Measurements from ENCODE around the gene ARSG. TPM values are rescaled to one million over a fixed set of nuclear protein-coding genes. Genes with fewer than 3 reads are reported as not detected.
A peak's percentile ranks its signal among the peaks of the same experiment; 100 is the strongest.

Gene ARSG
- total and polyA plus RNA-seq, 10 of the 15 experiments (the other 5 are each of a cell fraction or from before 2014, with no cell fraction given), result 2.9 to 13.5 (median 7.6) TPM

GRCh38 chr17:68457539-68458259 is 166.4 kb downstream of the ARSG start (continued):
- TF ChIP-seq POLR2AphosphoS2 (IDR thresholded peaks at IDR 0.05; ENCODE audit: low read depth, low read length), result peak; percentile 88
- peak; percentile 84; the same call in 1 of the 2 replicates for TF ChIP-seq MXI1 (IDR thresholded peaks at IDR 0.05; ENCODE audit: low read depth, low read length)
- no peak for TF ChIP-seq STAT1 (conservative IDR thresholded peaks at IDR 0.05)
- TF ChIP-seq SMAD5 (IDR thresholded peaks at IDR 0.05; ENCODE audit: low read depth), result no peak
- peak; percentile 19; the same call in 1 of the 2 replicates for TF ChIP-seq ZNF384 (IDR thresholded peaks at IDR 0.05; ENCODE audit: borderline replicate concordance, low read depth, low read length)
- no peak for TF ChIP-seq TCF7 (IDR thresholded peaks at IDR 0.05; ENCODE audit: borderline replicate concordance)
- TF ChIP-seq, protein P1, sequence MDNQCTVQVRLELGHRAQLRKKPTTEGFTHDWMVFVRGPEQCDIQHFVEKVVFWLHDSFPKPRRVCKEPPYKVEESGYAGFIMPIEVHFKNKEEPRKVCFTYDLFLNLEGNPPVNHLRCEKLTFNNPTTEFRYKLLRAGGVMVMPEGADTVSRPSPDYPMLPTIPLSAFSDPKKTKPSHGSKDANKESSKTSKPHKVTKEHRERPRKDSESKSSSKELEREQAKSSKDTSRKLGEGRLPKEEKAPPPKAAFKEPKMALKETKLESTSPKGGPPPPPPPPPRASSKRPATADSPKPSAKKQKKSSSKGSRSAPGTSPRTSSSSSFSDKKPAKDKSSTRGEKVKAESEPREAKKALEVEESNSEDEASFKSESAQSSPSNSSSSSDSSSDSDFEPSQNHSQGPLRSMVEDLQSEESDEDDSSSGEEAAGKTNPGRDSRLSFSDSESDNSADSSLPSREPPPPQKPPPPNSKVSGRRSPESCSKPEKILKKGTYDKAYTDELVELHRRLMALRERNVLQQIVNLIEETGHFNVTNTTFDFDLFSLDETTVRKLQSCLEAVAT (IDR thresholded peaks at IDR 0.05), result 0 out of 2 replicates have a peak, but pooled peaks have one; percentile 14
- TF ChIP-seq BCL11A (IDR thresholded peaks at IDR 0.05; ENCODE audit: low read depth, low read length), result no peak
- no peak for TF ChIP-seq CHD4 (IDR thresholded peaks at IDR 0.05)
- TF ChIP-seq, protein P2, sequence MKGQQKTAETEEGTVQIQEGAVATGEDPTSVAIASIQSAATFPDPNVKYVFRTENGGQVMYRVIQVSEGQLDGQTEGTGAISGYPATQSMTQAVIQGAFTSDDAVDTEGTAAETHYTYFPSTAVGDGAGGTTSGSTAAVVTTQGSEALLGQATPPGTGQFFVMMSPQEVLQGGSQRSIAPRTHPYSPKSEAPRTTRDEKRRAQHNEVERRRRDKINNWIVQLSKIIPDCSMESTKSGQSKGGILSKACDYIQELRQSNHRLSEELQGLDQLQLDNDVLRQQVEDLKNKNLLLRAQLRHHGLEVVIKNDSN (IDR thresholded peaks at IDR 0.05; ENCODE audit: borderline replicate concordance, extremely low read length, insufficient read depth, low read depth, low read length), result peak; percentile 89
- no peak for TF ChIP-seq ZNF24 (IDR thresholded peaks at IDR 0.05)
- no peak for TF ChIP-seq KDM1A (IDR thresholded peaks at IDR 0.05; ENCODE audit: borderline replicate concordance)
- no peak; the same call in 1 of the 2 replicates for TF ChIP-seq DPF2 (IDR thresholded peaks at IDR 0.05)
- TF ChIP-seq, protein P3, sequence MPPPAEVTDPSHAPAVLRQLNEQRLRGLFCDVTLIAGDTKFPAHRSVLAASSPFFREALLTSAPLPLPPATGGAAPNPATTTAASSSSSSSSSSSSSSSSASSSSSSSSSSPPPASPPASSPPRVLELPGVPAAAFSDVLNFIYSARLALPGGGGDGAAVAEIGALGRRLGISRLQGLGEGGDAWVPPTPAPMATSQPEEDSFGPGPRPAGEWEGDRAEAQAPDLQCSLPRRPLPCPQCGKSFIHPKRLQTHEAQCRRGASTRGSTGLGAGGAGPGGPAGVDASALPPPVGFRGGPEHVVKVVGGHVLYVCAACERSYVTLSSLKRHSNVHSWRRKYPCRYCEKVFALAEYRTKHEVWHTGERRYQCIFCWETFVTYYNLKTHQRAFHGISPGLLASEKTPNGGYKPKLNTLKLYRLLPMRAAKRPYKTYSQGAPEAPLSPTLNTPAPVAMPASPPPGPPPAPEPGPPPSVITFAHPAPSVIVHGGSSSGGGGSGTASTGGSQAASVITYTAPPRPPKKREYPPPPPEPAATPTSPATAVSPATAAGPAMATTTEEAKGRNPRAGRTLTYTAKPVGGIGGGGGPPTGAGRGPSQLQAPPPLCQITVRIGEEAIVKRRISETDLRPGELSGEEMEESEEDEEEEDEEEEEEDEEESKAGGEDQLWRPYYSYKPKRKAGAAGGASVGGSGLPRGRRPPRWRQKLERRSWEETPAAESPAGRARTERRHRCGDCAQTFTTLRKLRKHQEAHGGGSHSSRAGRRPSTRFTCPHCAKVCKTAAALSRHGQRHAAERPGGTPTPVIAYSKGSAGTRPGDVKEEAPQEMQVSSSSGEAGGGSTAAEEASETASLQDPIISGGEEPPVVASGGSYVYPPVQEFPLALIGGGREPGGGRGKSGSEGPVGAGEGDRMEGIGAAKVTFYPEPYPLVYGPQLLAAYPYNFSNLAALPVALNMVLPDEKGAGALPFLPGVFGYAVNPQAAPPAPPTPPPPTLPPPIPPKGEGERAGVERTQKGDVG (CRISPR knock-in tag; IDR thresholded peaks at IDR 0.05), result no peak
- peak; percentile 73 for TF ChIP-seq USF2 (IDR thresholded peaks at IDR 0.05; ENCODE audit: borderline replicate concordance, low read depth, low read length)
- no peak for TF ChIP-seq ATF2 (IDR thresholded peaks at IDR 0.05; ENCODE audit: low read length)
- TF ChIP-seq, protein P4, sequence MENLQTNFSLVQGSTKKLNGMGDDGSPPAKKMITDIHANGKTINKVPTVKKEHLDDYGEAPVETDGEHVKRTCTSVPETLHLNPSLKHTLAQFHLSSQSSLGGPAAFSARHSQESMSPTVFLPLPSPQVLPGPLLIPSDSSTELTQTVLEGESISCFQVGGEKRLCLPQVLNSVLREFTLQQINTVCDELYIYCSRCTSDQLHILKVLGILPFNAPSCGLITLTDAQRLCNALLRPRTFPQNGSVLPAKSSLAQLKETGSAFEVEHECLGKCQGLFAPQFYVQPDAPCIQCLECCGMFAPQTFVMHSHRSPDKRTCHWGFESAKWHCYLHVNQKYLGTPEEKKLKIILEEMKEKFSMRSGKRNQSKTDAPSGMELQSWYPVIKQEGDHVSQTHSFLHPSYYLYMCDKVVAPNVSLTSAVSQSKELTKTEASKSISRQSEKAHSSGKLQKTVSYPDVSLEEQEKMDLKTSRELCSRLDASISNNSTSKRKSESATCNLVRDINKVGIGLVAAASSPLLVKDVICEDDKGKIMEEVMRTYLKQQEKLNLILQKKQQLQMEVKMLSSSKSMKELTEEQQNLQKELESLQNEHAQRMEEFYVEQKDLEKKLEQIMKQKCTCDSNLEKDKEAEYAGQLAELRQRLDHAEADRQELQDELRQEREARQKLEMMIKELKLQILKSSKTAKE (IDR thresholded peaks at IDR 0.05; ENCODE audit: low read depth, poor library complexity, severe bottlenecking), result no peak
- TF ChIP-seq POLR2AphosphoS5 (IDR thresholded peaks at IDR 0.05; ENCODE audit: low read length), result peak; percentile 78; the same call in 1 of the 2 replicates
- TF ChIP-seq JUNB (IDR thresholded peaks at IDR 0.05), result no peak
- TF ChIP-seq MEF2A (IDR thresholded peaks at IDR 0.05; ENCODE audit: insufficient read depth, low read depth, low read length), result no peak
